ENCODE data around the gene DGKZ.
A peak's percentile ranks its signal among the peaks of the same experiment; 100 is the strongest.

DNA sequence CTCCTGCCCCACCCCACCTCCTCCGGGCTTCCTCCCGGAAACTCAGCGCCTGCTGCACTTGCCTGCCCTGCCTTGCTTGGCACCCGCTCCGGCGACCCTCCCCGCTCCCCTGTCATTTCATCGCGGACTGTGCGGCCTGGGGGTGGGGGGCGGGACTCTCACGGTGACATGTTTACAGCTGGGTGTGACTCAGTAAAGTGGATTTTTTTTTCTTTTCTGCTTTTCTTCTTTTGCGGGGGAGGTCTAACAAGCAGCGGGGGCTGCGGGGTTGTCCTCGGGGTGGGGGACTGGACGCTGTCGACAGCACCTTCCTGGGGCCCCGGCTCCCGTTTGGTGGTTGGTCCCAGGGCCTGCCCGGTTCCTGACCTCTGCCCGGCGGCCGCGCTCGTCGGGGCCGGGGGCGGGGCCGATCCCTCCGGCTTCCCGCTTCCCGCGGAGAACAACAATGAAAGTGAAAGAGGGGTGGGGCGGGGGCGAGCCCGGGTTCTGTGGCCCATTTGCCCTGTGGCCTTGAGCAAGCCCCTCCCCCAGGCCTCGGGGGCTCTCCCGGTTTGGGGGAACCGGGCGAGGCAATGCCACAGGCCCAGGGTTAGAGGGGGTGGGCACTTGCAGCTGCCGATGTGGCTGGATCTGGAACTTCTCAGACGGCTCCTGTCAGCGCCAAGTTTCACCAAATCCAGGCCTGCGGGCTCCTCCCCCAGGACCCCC lies 33.2 kb downstream of the DGKZ start:
- TF ChIP-seq, protein P1, sequence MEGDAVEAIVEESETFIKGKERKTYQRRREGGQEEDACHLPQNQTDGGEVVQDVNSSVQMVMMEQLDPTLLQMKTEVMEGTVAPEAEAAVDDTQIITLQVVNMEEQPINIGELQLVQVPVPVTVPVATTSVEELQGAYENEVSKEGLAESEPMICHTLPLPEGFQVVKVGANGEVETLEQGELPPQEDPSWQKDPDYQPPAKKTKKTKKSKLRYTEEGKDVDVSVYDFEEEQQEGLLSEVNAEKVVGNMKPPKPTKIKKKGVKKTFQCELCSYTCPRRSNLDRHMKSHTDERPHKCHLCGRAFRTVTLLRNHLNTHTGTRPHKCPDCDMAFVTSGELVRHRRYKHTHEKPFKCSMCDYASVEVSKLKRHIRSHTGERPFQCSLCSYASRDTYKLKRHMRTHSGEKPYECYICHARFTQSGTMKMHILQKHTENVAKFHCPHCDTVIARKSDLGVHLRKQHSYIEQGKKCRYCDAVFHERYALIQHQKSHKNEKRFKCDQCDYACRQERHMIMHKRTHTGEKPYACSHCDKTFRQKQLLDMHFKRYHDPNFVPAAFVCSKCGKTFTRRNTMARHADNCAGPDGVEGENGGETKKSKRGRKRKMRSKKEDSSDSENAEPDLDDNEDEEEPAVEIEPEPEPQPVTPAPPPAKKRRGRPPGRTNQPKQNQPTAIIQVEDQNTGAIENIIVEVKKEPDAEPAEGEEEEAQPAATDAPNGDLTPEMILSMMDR (IDR thresholded peaks at IDR 0.05): no peak
- peak in 1 of 4 donors; percentile 7 for TF ChIP-seq POLR2A (IDR thresholded peaks at IDR 0.05)
